K562 (cell line): Measurements from ENCODE around the gene PGS1. TPM values are rescaled to one million over a fixed set of nuclear protein-coding genes. Genes with fewer than 3 reads are reported as not detected.

ENCODE experiments used
- ATAC-seq: fragments of 200-7000 bp; cut with Tn5 transposase; 3 replicates; pipeline ENCODE4 v1.9.1; 2020; ENCODE audit warnings: moderate library complexity
- BruUV-seq: library from RNA; stranded (reverse); fragments of 400-500 nt; replicated peaks from 2 replicates; lab custom pipeline; 2021; lab: Mats Ljungman, UMichigan
- CTCF ChIA-PET: fragments of 300-600 bp; formaldehyde crosslinking; extraction: SDS; loops from one replicate; lab custom pipeline; 2021; ENCODE audit warnings: low intra/inter-chr PET ratio; lab: Yijun Ruan, JAX
- POLR2A ChIA-PET: fragments of 300-600, 350-650 bp; sonication (Branson Sonifier 250); formaldehyde crosslinking; extraction: SDS; loops from one replicate; lab custom pipeline; 2021; ENCODE audit warnings: antibody characterized with exemption, inconsistent platforms; lab: Yijun Ruan, JAX
- DNase-seq, 4 experiments: peaks; one replicate each; pipeline versions ENCODE4 v3.0.0 to v3.0.0-alpha.2; 2011 to 2018; ENCODE audit warnings: low spot score in 3 of 4, mixed read lengths in 3 of 4; ENCODE audit errors: extremely low read depth in 1 of 4
- FAIRE-seq: peaks from 2 replicates; lab custom pipeline; 2011; peaks lifted over from hg19 to GRCh38; lab: Jason Lieb, UNC
- H2AFZ ChIP-seq: 2 replicates; pipeline ENCODE4 v1.6.0; 2011; ENCODE audit warnings: low read depth, low read length, control low read depth, inconsistent platforms
- H3K27ac ChIP-seq: fragments of 200-600 bp; 3 replicates; pipeline ENCODE4 v1.8.0; 2011; ENCODE audit warnings: low read depth, mild to moderate bottlenecking, control low read depth, inconsistent platforms, low read length, moderate library complexity, mixed read lengths; ENCODE audit errors: extremely low read depth
- H3K27me3 ChIP-seq, 2 experiments: fragments of 300-600 bp in 1 of 2; 2 replicates in 1 of 2; 3 replicates in 1 of 2; pipeline versions ENCODE4 v1.6.0 to v1.8.0; 2011; ENCODE audit warnings: inconsistent platforms in 2 of 2, low read length in 2 of 2, mild to moderate bottlenecking in 1 of 2, mixed read lengths in 1 of 2, moderate library complexity in 1 of 2; ENCODE audit not compliant: control insufficient read depth in 2 of 2, insufficient read depth in 2 of 2
- H3K36me3 ChIP-seq: fragments of 300-600 bp; 3 replicates; pipeline ENCODE4 v1.8.0; 2011; ENCODE audit warnings: mild to moderate bottlenecking, low read length, inconsistent platforms; ENCODE audit not compliant: control insufficient read depth, insufficient read depth
- H3K4me1 ChIP-seq, 2 experiments: fragments of 200-600 bp in 1 of 2; replicated peaks in 1 of 2; 2 replicates in 1 of 2; 3 replicates in 1 of 2; pipeline versions ENCODE4 v1.5.1 to v1.8.0; 2011; ENCODE audit warnings: inconsistent platforms in 2 of 2, low read length in 2 of 2, mild to moderate bottlenecking in 1 of 2, mixed read lengths in 1 of 2, moderate library complexity in 1 of 2; ENCODE audit not compliant: control insufficient read depth in 2 of 2, insufficient read depth in 2 of 2
- H3K4me2 ChIP-seq: 2 replicates; pipeline ENCODE4 v1.6.1; 2011; ENCODE audit warnings: low read length, control low read depth, inconsistent platforms, mixed read lengths; ENCODE audit not compliant: insufficient read depth
- H3K4me3 ChIP-seq: fragments of 200-600 bp; sonication (generic), shearing (Covaris generic); 2 replicates; pipeline ENCODE4 v1.5.1; 2016; ENCODE audit warnings: control low read depth, inconsistent platforms
- H3K79me2 ChIP-seq: fragments of 200-600 bp; 3 replicates; pipeline ENCODE4 v1.8.0; 2011; ENCODE audit warnings: low read length, inconsistent platforms; ENCODE audit not compliant: control insufficient read depth, insufficient read depth
- H3K9ac ChIP-seq, 2 experiments: 2 replicates each; pipeline versions ENCODE4 v1.6.0 to v1.6.1; 2011; ENCODE audit warnings: low read depth in 2 of 2, low read length in 2 of 2, control low read depth in 1 of 2, inconsistent platforms in 1 of 2, mild to moderate bottlenecking in 1 of 2, mixed read lengths in 1 of 2; ENCODE audit not compliant: insufficient read depth in 1 of 2
- H3K9me1 ChIP-seq: one replicate; pipeline ENCODE4 v1.6.0; 2011; ENCODE audit warnings: inconsistent platforms, mild to moderate bottlenecking, low read length, moderate library complexity; ENCODE audit not compliant: control insufficient read depth, insufficient read depth
- H3K9me3 ChIP-seq: replicated peaks from 2 replicates; pipeline ENCODE4 v1.5.1; 2011; ENCODE audit warnings: low read depth, low read length, inconsistent platforms; ENCODE audit not compliant: control insufficient read depth, insufficient read depth
- H4K20me1 ChIP-seq: replicated peaks from 2 replicates; pipeline ENCODE4 v1.6.1; 2011; ENCODE audit warnings: low read length, inconsistent platforms, mixed read lengths; ENCODE audit not compliant: control insufficient read depth, insufficient read depth
- BCL6 ChIP-seq: fragments of 250-450 bp; sonication (Bioruptor Pico); IDR thresholded peaks from 2 replicates; pipeline ENCODE4 v1.4.0; 2020
- CBX1 ChIP-seq: sonication (generic); IDR thresholded peaks from 2 replicates; pipeline ENCODE4 v1.6.1; 2016; ENCODE audit warnings: antibody characterized with exemption, low read depth, mild to moderate bottlenecking
- E2F3 ChIP-seq: fragments of 250-450 bp; sonication (Bioruptor Pico); IDR thresholded peaks from 2 replicates; pipeline ENCODE4 v1.4.0; 2020; ENCODE audit warnings: mild to moderate bottlenecking
- FOXJ3 ChIP-seq: sonication (generic); formaldehyde crosslinking; IDR thresholded peaks from 2 replicates; pipeline ENCODE4 v1.4.0; 2020; ENCODE audit warnings: mild to moderate bottlenecking, missing genetic modification reagents
- HMG20B ChIP-seq: fragments of 250-450 bp; sonication (Bioruptor Pico); IDR thresholded peaks from 2 replicates; pipeline ENCODE4 v1.5.0; 2021; ENCODE audit warnings: mild to moderate bottlenecking
- LCOR ChIP-seq: sonication (generic); formaldehyde crosslinking; IDR thresholded peaks from 2 replicates; pipeline ENCODE4 v1.8.0; 2022; ENCODE audit warnings: mild to moderate bottlenecking, missing genetic modification reagents
- NFIX ChIP-seq: fragments of 250-450 bp; sonication (Bioruptor Pico); IDR thresholded peaks from 2 replicates; pipeline ENCODE4 v1.4.0; 2020; ENCODE audit warnings: low read depth, mild to moderate bottlenecking, moderate library complexity
- PRMT5 ChIP-seq: sonication (generic); formaldehyde crosslinking; IDR thresholded peaks from 2 replicates; pipeline ENCODE4 v1.5.0; 2020; ENCODE audit warnings: missing genetic modification reagents
- PTBP1 ChIP-seq: fragments of 200-400 bp; formaldehyde crosslinking; IDR thresholded peaks from 2 replicates; pipeline ENCODE4 v1.6.1; 2017; ENCODE audit warnings: low read depth, low read length
- REST ChIP-seq, 2 experiments: fragments of 450-650 bp; formaldehyde crosslinking in 1 of 2; IDR thresholded peaks; 2 replicates each; pipeline versions ENCODE4 v1.4.0 to v1.6.1; 2014 to 2020; ENCODE audit warnings: mild to moderate bottlenecking in 2 of 2, borderline replicate concordance in 1 of 2, low read depth in 1 of 2
- SAP30 ChIP-seq: fragments of 200-600 bp; sonication (generic); IDR thresholded peaks from 2 replicates; pipeline ENCODE4 v1.6.1; 2012; ENCODE audit warnings: borderline replicate concordance, low read depth, mild to moderate bottlenecking, moderate library complexity, low read length, control low read depth, inconsistent platforms; ENCODE audit not compliant: insufficient read depth, poor library complexity, severe bottlenecking
- SMARCC2 ChIP-seq: fragments of 450-650 bp; IDR thresholded peaks from 2 replicates; pipeline ENCODE4 v1.6.1; 2017; ENCODE audit warnings: antibody characterized with exemption, moderate library complexity, mild to moderate bottlenecking, low read depth
- TAF9B ChIP-seq: fragments of 450-650 bp; IDR thresholded peaks from 2 replicates; pipeline ENCODE4 v1.6.1; 2018; ENCODE audit warnings: mild to moderate bottlenecking; ENCODE audit not compliant: partially characterized antibody
- ZBED1 ChIP-seq: IDR thresholded peaks from 2 replicates; pipeline ENCODE4 v1.6.1; 2014
- ZNF253 ChIP-seq: fragments of 250-450 bp; sonication (Bioruptor Pico); conservative IDR thresholded peaks from 2 replicates; pipeline ENCODE4 v1.6.1; 2021; ENCODE audit warnings: mild to moderate bottlenecking
- WGBS: fragments of 100-300 bp; shearing (Covaris generic); methylation state at CpG from one replicate; pipeline ENCODE4 v1.1.6; 2016; ENCODE audit warnings: low coverage, mixed read lengths; ENCODE audit not compliant: insufficient coverage; ENCODE audit errors: missing lambda C conversion rate; 5-methylcytosine and 5-hydroxymethylcytosine counted together
- in situ Hi-C: fragments of 300-500 bp; cut with MboI; formaldehyde crosslinking; loops from 4 replicates; pipeline ENCODE4 v1.15.0; 2018; ENCODE audit warnings: inconsistent platforms, mixed read lengths
- intact Hi-C: fragments of 100-400 bp; cut with micrococcal nuclease; formaldehyde crosslinking; loops from 2 replicates; pipeline ENCODE4 v1.14.2; 2022
- polyA plus RNA-seq, 8 experiments: library from polyadenylated mRNA; depleted of rRNA in 4 of 8; stranded (reverse) in 5 of 8; unstranded in 3 of 8; fragments of >200 nt; fragmentation: Nextera tagmentation in 2 of 8; fragmentation: Illumina TruSeq in 1 of 8; extraction: Ambion mirVana in 2 of 8; extraction: Trizol in 1 of 8; gene quantifications; 2 replicates each; pipeline versions ENCODE4 v1.2.1 to v1.2.3, GENCODE V29; 2011 to 2014; ENCODE audit warnings: inconsistent platforms in 1 of 8, missing spikeins in 1 of 8
- total RNA-seq, 7 experiments: library from RNA; depleted of rRNA in 6 of 7; stranded (reverse); fragments of >200 nt in 6 of 7; fragmentation: Illumina TruSeq in 2 of 7; extraction: Trizol in 2 of 7; gene quantifications; 2 replicates each; pipeline versions ENCODE4 v1.2.1 to v1.2.3, GENCODE V29; 2011 to 2021; ENCODE audit warnings: low replicate concordance in 1 of 7
- TF ChIP-seq, protein P1 (sequence below), 2 experiments: fragments of 250-450 bp in 1 of 2; fragments of 450-650 bp in 1 of 2; sonication (Bioruptor Pico) in 1 of 2; IDR thresholded peaks; 2 replicates each; pipeline versions ENCODE4 v1.6.1 to v1.8.0; 2016 to 2021; ENCODE audit warnings: mild to moderate bottlenecking in 2 of 2, moderate library complexity in 2 of 2, missing compliant biosample characterization in 1 of 2, missing genetic modification characterization in 1 of 2

Gene PGS1
- total and polyA plus RNA-seq, 9 of the 15 experiments (the other 6 are each of a cell fraction or from before 2014, with no cell fraction given) = 1.3 to 39.4 (median 22.3) TPM

DNA sequence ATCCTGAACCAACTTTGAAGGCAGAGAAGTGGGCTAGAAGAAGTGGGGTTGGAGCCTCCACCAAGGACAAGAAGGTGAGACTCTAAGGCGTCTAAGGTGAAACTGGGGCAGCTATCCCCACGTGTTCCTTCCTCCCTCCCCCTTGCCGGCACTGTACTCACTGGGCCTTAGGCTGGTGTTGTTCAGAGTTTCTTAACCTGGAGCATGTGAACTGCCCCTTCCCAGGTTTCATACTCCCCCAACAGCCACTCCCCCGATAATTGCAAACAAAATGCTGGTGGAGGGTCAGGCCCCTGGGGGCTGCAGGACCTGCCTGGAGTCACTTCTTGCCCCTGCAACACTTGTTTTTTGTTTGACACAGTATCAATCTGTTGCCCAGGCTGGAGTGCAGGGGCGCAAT, 11.3 kb upstream of the PGS1 start:
- ATAC-seq = no peak
- in situ Hi-C loops (no loop called here), intact Hi-C loops (no loop called here)
- Histone ChIP-seq H3K9me3 (no peaks in the 10 kb centered on the region), H4K20me1 (peaks cover 15% of the 10 kb centered on the region), H3K27me3 (peaks cover 2 to 25% of the 10 kb centered on the region in 2 experiments; a peak in 2 of 5 replicates), H2AFZ (no peak overlapping the region), H3K4me1 (peaks cover 11 to 26% of the 10 kb centered on the region in 2 experiments), H3K4me3 (no peak overlapping the region), H3K79me2 (no peaks in the 10 kb centered on the region), H3K27ac (no peak overlapping the region), H3K4me2 (no peak overlapping the region), H3K9ac (no peak overlapping the region), H3K36me3 (no peaks in the 10 kb centered on the region), H3K9me1 (no peaks in the 10 kb centered on the region)
- no TSS peak for BruUV-seq
- 18% methylated on average over 4 of the region's 5 CpGs for WGBS
- FAIRE-seq = no peak
- ChIA-PET POLR2A (interaction anchor here (0.8 kb wide), 1 partner anchor 18 kb away, joined by 3 read pairs; no protein-coding TSS in a partner anchor), CTCF (no interaction called here)
- no peak for DNase-seq
- no peak for TF ChIP-seq TAF9B
- TF ChIP-seq SMARCC2 = no peak
- no peak for TF ChIP-seq REST (IDR thresholded peaks at IDR 0.05; ENCODE audit: borderline replicate concordance)
- TF ChIP-seq REST (CRISPR knock-in tag; IDR thresholded peaks at IDR 0.05; ENCODE audit: low read depth) = no peak
- no peak for TF ChIP-seq E2F3 (CRISPR knock-in tag)
- TF ChIP-seq NFIX (CRISPR knock-in tag) = no peak
- TF ChIP-seq ZBED1 = no peak
- TF ChIP-seq HMG20B (CRISPR knock-in tag) = no peak
- TF ChIP-seq LCOR (CRISPR knock-in tag) = no peak
- no peak for TF ChIP-seq SAP30
- no peak for TF ChIP-seq ZNF253 (CRISPR knock-in tag)
- no peak for TF ChIP-seq PRMT5
- TF ChIP-seq BCL6 (CRISPR knock-in tag) = no peak
- TF ChIP-seq, protein P1, sequence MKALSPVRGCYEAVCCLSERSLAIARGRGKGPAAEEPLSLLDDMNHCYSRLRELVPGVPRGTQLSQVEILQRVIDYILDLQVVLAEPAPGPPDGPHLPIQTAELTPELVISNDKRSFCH (CRISPR knock-in tag; IDR thresholded peaks at IDR 0.05) = no peak
- TF ChIP-seq, protein P1 (tag; IDR thresholded peaks at IDR 0.05) = no peak
- TF ChIP-seq FOXJ3 (CRISPR knock-in tag) = no peak
- no peak for TF ChIP-seq PTBP1
- TF ChIP-seq CBX1 = no peak
